ENCODE measurements around the gene DOCK11. TPM values are rescaled to one million over a fixed set of nuclear protein-coding genes. Genes with fewer than 3 reads are reported as not detected.

The DOCK11 gene
- total RNA-seq, 1 experiment from 2014 or later = 2.1 TPM

DNA sequence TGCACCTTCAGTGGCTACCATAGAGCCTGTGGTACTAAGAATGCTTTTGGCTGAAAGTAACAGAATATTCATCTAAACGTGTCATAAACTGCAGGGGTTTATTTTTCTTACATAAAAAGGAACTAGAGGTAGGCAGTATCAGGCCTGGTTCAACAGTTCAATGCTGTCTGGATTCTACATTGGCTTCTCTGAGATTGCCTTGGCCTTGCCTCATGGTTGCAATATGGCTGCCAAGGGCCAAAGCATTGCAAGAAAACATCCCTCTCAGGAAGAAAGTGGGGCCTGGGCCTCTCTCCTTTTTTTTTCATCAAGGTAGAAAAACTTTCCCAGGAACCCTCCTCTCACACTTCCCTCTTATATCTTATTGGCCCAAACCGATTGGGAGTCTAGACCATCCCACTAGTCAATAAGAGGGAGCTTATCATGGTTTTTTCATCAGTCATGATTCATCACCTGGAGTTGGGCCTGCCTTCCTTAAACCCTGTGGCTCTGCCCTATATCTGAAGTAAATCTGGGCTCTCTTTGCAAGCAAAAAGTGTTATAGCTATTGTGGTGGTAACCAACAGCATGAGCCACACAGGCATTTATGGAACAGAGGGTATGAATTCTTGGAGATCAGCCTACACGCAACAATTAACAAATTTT lies 1.8 kb upstream of the DOCK11 start:
- Histone ChIP-seq H3K27ac (ENCODE audit: low read depth, low read length, poor library complexity, severe bottlenecking) (no peak overlapping the region), H3K36me3 (ENCODE audit: insufficient read depth, low read length, poor library complexity, severe bottlenecking) (no peaks in the 10 kb centered on the region), H3K4me1 (ENCODE audit: insufficient read depth, low read length, poor library complexity, severe bottlenecking) (no peaks in the 10 kb centered on the region), H3K27me3 (replicated peaks; ENCODE audit: insufficient read depth, low read depth, low read length, poor library complexity) (peaks cover 12% of the 10 kb centered on the region), H3K9me3 (ENCODE audit: low read depth, low read length, poor library complexity, severe bottlenecking) (no peaks in the 10 kb centered on the region), H3K4me3 (ENCODE audit: low read depth, low read length, poor library complexity, severe bottlenecking) (no peak overlapping the region)
- DNase-seq (ENCODE audit: low spot score) = no peak
- ChIA-PET CTCF (no interaction called here), POLR2A (ENCODE audit: low non-redundant PET) (no interaction called here)
- no TSS peak for BruUV-seq (replicated peaks)
- intact Hi-C loops (cut with micrococcal nuclease; ENCODE audit: unreplicated experiment) = no loop called here
- TF ChIP-seq, protein P1, sequence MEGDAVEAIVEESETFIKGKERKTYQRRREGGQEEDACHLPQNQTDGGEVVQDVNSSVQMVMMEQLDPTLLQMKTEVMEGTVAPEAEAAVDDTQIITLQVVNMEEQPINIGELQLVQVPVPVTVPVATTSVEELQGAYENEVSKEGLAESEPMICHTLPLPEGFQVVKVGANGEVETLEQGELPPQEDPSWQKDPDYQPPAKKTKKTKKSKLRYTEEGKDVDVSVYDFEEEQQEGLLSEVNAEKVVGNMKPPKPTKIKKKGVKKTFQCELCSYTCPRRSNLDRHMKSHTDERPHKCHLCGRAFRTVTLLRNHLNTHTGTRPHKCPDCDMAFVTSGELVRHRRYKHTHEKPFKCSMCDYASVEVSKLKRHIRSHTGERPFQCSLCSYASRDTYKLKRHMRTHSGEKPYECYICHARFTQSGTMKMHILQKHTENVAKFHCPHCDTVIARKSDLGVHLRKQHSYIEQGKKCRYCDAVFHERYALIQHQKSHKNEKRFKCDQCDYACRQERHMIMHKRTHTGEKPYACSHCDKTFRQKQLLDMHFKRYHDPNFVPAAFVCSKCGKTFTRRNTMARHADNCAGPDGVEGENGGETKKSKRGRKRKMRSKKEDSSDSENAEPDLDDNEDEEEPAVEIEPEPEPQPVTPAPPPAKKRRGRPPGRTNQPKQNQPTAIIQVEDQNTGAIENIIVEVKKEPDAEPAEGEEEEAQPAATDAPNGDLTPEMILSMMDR (conservative IDR thresholded peaks at IDR 0.05; ENCODE audit: low read depth, low read length) = no peak
- no peak for TF ChIP-seq EZH2 (IDR thresholded peaks at IDR 0.05; ENCODE audit: borderline replicate concordance, low read depth, low read length, poor library complexity, severe bottlenecking)

DNA sequence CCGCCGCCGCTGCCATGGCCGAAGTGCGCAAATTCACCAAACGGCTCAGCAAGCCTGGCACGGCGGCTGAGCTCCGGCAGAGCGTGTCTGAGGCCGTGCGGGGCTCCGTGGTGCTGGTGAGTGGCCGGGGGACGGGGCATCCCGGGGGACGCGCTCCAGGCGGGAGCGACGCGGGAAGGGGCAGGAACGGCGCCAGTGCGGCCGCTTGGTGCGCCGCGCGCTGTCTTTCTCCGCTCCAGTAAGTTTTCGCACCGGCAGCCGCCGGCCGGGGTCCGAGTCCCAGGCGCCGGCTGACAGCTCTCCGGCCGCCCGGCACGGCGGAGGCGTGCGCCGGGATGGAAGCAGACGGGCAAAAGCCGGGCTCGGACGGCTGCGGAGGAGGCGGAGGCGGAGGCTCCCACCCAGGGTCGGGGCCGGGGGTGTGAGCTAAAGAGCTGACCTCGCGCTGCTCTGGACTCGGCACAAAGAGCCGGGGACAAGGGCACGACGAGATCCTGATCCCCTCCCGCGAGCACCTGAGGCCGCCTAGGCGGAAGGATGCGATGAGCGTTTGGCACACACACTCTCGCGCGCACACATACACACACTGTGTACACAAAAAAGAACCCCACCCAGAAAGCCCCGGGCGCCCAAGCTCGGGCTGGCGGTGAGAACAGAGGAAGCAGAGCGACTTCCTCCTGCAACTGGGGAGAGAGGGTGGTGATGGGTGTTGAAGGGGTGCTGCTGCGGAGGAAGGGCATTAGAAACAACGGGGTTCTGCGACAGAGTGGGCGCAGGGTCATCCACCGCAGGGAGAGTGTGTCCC lies 545 bp downstream of the DOCK11 start:
- H3K9me3 ChIP-seq (ENCODE audit: low read depth, low read length, poor library complexity, severe bottlenecking) = no peaks in the 10 kb centered on the region
- H3K4me3 ChIP-seq (ENCODE audit: low read depth, low read length, poor library complexity, severe bottlenecking) = peak overlapping the region; percentile 49
- ChIA-PET POLR2A (ENCODE audit: low non-redundant PET) (interaction anchor here (0.5 kb wide), 1 partner anchor 66 kb away, joined by 9 read pairs; no protein-coding TSS in a partner anchor), CTCF (no interaction called here)
- no peaks in the 10 kb centered on the region for H3K4me1 ChIP-seq (ENCODE audit: insufficient read depth, low read length, poor library complexity, severe bottlenecking)
- intact Hi-C loops (cut with micrococcal nuclease; ENCODE audit: unreplicated experiment) = no loop called here
- DNase-seq (ENCODE audit: low spot score) = peak; percentile 10
- TF ChIP-seq, protein P1 (conservative IDR thresholded peaks at IDR 0.05; ENCODE audit: low read depth, low read length) = no peak
- TF ChIP-seq EZH2 (IDR thresholded peaks at IDR 0.05; ENCODE audit: borderline replicate concordance, low read depth, low read length, poor library complexity, severe bottlenecking) = no peak
- H3K27me3 ChIP-seq (replicated peaks; ENCODE audit: insufficient read depth, low read depth, low read length, poor library complexity) = peaks cover 12% of the 10 kb centered on the region
- H3K36me3 ChIP-seq (ENCODE audit: insufficient read depth, low read length, poor library complexity, severe bottlenecking) = no peaks in the 10 kb centered on the region
- no TSS peak for BruUV-seq (replicated peaks)
- H3K27ac ChIP-seq (ENCODE audit: low read depth, low read length, poor library complexity, severe bottlenecking) = no peak overlapping the region

DNA sequence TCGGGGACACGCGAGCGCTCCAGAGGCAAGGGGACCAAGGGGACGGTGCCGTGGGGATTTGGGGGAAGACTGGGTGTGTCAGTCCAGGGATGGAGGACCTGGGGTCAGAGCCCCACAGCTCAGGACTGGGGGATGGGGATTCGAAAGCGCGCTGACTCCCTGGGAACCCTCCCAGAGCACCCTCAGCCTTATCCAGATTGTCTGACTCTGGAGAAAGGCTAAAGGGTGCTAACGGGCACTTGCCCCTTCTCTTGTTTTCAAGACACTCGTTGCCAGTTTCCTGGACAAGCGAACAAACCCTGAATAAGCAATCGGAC lies 1.1 kb downstream of the DOCK11 start:
- TF ChIP-seq EZH2 (IDR thresholded peaks at IDR 0.05; ENCODE audit: borderline replicate concordance, low read depth, low read length, poor library complexity, severe bottlenecking) = no peak
- TF ChIP-seq, protein P1 (conservative IDR thresholded peaks at IDR 0.05; ENCODE audit: low read depth, low read length) = no peak
- POLR2A ChIA-PET (ENCODE audit: low non-redundant PET) = no interaction called here

More for the DNA sequence above, 1.1 kb downstream of the DOCK11 start:
- Histone ChIP-seq H3K36me3 (ENCODE audit: insufficient read depth, low read length, poor library complexity, severe bottlenecking) (no peaks in the 10 kb centered on the region), H3K27ac (ENCODE audit: low read depth, low read length, poor library complexity, severe bottlenecking) (no peak overlapping the region), H3K4me3 (ENCODE audit: low read depth, low read length, poor library complexity, severe bottlenecking) (peak overlapping the region; percentile 49), H3K9me3 (ENCODE audit: low read depth, low read length, poor library complexity, severe bottlenecking) (no peaks in the 10 kb centered on the region), H3K4me1 (ENCODE audit: insufficient read depth, low read length, poor library complexity, severe bottlenecking) (no peaks in the 10 kb centered on the region), H3K27me3 (replicated peaks; ENCODE audit: insufficient read depth, low read depth, low read length, poor library complexity) (peaks cover 12% of the 10 kb centered on the region)
- CTCF ChIA-PET = no interaction called here
- no TSS peak for BruUV-seq (replicated peaks)
- DNase-seq (ENCODE audit: low spot score) = no peak
- intact Hi-C loops (cut with micrococcal nuclease; ENCODE audit: unreplicated experiment) = no loop called here
